GM12892 (cell line): Measurements from ENCODE around the gene NKAPL.

Source experiments
- POLR2A ChIP-seq: IDR thresholded peaks from 2 replicates; pipeline ENCODE4 v1.6.1; 2011; ENCODE audit warnings: low read depth, low read length, control low read depth
- TAF1 ChIP-seq: IDR thresholded peaks from 2 replicates; pipeline ENCODE4 v1.6.1; 2011; ENCODE audit warnings: low read depth, mild to moderate bottlenecking, control low read depth, low read length, borderline replicate concordance

DNA sequence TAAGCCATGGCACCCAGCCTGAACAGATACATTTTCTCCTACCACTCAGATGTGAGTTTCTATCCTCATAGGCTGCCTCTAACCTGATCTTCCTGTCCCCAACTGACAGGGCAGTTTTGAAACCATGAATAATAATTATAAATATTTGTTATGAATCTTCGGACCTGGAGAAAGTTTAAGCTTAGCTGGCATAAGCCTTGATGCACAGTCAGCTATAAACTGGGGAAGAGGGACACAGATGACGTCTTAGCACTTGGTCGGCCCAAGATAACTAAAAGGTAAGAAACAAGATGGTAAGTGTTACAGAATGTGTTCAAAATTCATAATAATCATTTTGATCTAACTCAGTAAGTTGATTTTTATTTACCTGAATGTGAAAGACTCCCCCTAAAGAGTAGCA, 15.2 kb upstream of the NKAPL start:
- TF ChIP-seq POLR2A, result no peak
- no peak for TF ChIP-seq TAF1
